Posterior cingulate gyrus (tissue), 11 donors: Measurements from ENCODE around the gene PCID2.

Experiments
- DNase-seq, 10 donors: peaks; one replicate each; pipeline versions ENCODE4 v3.0.0 to v3.0.0-alpha.2; 2020 to 2021; ENCODE audit warnings: mixed read lengths in 3 of 10
- intact Hi-C: fragments of 100-400 bp; cut with DNase I; formaldehyde crosslinking; loops from one replicate; pipeline ENCODE4 v1.15.1; 2023

Gene PCID2

DNA sequence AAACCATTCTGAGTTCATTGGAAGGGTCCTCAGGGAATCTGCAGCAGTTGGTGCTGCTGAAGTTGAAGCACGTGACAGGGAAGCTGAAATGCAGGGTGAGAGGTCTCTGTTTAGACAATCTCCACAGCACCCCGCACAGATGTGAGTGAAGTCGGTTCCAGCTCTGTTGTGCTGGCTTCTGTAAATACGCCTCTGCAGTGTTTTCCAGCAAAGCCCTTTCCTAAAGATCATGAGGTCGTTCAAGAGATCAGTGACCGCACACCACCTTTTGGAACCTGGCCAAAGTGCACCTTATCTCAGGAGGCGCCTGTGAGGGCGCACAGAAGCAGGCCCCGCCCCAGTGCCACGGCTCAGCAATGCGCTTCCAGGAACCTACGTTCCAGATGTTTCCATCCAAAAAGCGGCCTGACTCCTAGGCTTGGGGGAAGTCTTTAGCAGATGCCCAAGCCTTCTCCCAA, 11.7 kb upstream of the PCID2 start:
- no peak for DNase-seq
- intact Hi-C loops = no loop called here

GRCh38 chr13:113219256-113219940, 10.9 kb upstream of the PCID2 start:
- intact Hi-C loops = no loop called here
- no peak for DNase-seq

GRCh38 chr13:113218586-113218985, 10.1 kb upstream of the PCID2 start:
- intact Hi-C loops = no loop called here
- DNase-seq = no peak

GRCh38 chr13:113216254-113217048, 8.0 kb upstream of the PCID2 start:
- intact Hi-C loops = no loop called here
- DNase-seq = no peak

DNA sequence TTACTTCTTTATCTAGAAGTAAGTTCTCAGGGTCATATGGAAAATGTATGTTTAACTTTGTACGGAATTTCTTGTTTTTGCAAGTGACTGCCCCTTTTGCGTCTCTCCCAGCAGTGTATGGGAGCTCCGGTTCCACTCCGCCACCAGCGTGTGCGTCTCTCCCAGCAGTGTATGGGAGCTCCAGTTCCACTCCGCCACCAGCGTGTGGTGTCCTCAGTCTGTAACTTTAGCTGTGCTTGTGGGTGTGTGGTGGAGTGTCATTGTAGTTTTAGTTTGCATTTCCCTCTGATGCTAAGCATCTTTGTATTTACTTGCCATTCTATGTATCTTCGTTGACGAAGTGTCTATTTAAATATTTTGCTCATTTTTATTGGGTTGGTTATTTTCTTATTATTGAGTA, 3.3 kb upstream of the PCID2 start:
- DNase-seq = no peak
- intact Hi-C loops = loop anchor here (2.0 kb wide), 1 partner anchor 59 kb away; no protein-coding TSS in a partner anchor

- DNase-seq = no peak
- intact Hi-C loops = loop anchor here (2.0 kb wide), 1 partner anchor 58 kb away; no protein-coding TSS in a partner anchor
Observed at GRCh38 chr13:113210833-113211232, 2.4 kb upstream of the PCID2 start.

GRCh38 chr13:113209759-113210421, 1.4 kb upstream of the PCID2 start:
- intact Hi-C loops = loop anchor here (2.0 to 10.0 kb wide), 4 partner anchors 57 to 285 kb away; partner anchors contain the start of genes DCUN1D2 and LAMP1

GRCh38 chr13:113209336-113209758, 878 bp upstream of the PCID2 start, which contains the start of gene CUL4A:
Gene CUL4A, plus strand, starts transcription at chr13:113209613. Its CDS starts 15 bp downstream, at chr13:113209628.
- intact Hi-C loops = loop anchor here (2.0 to 10.0 kb wide), 3 partner anchors 87 to 285 kb away; partner anchors contain the start of genes DCUN1D2 and LAMP1
- peak; percentile 56 to 95 (median 74) for DNase-seq

More at GRCh38 chr13:113209759-113210421, 1.4 kb upstream of the PCID2 start:
- peak in 7 of 10 donors; percentile 32 to 92 (median 55) for DNase-seq

- intact Hi-C loops = loop anchor here (2.0 to 10.0 kb wide), 3 partner anchors 89 to 287 kb away; partner anchors contain the start of genes DCUN1D2 and LAMP1
Observed at GRCh38 chr13:113207890-113208420, 514 bp downstream of the PCID2 start.

DNA sequence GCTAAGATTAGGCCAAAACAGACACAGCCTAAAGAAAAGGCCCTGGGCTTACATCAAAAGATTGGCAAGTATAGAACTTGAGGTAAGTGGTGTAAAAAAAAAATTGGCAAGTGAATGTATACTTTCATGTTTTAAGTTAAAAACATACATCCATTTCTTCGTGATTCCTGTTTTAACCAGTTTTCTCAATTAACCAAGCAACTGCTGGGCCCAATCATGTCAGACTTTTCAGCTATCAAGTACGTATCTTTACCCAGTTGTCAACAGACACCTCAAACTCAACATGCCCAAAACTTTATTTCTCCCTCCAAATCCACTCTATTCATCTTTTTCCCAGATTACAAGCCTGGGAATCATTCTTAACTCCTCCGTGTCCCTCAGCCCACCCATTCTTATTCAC, 1.0 kb downstream of the PCID2 start:
- intact Hi-C loops = loop anchor here (5.0 to 10.0 kb wide), 2 partner anchors 165 to 287 kb away; partner anchors contain the start of gene DCUN1D2
- no peak for DNase-seq

More at GRCh38 chr13:113207890-113208420, 514 bp downstream of the PCID2 start:
- peak in 2 of 10 donors; percentile 74 to 87 for DNase-seq

GRCh38 chr13:113205428-113205931, 3.0 kb downstream of the PCID2 start:
- no peak for DNase-seq
- intact Hi-C loops = loop anchor here (5.0 to 10.0 kb wide), 2 partner anchors 163 to 289 kb away; partner anchors contain the start of gene DCUN1D2

DNA sequence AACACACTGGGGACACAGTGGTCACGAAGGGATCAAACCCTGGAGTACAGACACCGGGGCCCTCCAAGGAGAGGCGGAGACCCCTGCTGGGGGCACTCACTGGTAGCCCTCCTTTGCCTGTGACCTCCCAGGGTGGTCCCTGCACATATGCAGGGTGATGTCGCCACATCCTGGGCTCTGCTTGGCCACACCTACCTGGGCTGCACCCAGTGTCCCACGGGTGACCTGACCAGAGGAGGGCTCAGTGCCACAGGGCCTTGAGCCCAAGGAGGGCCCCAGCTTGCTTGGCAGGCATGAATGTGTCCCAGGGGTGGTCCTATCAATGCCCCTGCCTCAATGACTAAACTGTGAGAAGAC, 4.1 kb downstream of the PCID2 start:
- intact Hi-C loops = loop anchor here (10.0 kb wide), 1 partner anchor 290 kb away; the partner anchor contains the start of gene DCUN1D2
- no peak for DNase-seq

DNA sequence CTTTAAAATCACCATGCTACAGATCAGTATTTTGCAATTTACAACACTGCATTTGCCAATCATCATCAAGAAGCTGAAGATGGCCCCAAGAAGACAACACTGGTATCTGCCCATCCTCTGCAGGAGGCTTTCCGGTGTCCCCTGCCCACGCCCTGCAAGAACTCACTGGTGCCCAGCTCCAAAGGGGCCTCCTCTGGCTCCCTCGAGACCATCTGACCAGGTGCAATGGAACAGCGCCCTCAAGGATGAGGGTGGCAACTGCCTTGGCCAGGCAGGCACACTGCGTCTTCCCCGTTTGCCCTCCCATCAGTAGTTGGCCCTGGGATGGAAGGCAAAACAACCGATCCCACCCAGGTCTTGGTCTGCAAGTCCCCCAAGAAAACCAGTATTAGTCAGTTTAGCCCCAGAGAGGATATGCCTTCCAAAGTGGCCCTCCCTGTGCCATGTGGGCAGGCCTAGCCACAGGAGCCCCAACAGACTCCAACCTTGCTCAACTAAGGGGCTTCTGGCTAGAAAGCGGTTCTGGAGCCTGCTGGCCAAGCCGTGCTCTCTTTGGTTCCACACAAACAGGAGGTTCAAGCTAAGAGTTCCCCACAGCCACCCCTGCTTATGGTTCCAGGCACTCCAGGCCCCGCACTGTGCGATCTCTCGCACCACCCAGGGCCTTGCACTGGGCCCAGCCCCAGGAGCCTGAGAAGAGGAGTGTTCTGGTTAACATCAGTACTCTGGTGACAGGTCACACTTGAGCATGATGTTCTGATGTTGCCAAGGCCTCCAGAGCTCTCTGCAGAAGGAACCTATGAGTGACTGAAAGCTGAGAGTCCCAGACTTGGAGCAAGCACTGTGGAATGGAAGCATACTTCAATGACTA, 4.7 kb downstream of the PCID2 start:
- intact Hi-C loops = loop anchor here (10.0 kb wide), 1 partner anchor 291 kb away; the partner anchor contains the start of gene DCUN1D2

DNA sequence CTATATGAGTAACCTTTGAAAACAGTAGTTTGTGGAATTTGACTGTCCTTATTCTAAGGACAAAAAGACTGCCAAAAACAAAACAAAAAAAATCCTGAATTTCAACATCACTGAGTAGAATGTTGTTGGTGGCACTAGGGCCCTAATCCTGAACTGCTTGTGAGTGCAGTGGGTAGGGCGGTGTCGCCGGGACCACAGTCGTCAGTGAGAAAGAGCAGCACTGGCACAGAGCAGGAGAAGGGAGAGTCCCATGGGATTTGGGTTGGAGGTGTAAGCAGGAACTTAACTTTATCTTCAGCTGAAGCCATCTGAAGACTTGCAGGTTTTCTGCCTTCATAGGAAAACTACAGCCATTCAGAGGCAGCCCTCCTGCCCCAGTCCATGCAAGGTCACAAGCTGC, 5.6 kb downstream of the PCID2 start:
- DNase-seq = no peak
- intact Hi-C loops = loop anchor here (10.0 kb wide), 1 partner anchor 292 kb away; the partner anchor contains the start of gene DCUN1D2

More for the DNA sequence above, 4.7 kb downstream of the PCID2 start:
- no peak for DNase-seq

DNA sequence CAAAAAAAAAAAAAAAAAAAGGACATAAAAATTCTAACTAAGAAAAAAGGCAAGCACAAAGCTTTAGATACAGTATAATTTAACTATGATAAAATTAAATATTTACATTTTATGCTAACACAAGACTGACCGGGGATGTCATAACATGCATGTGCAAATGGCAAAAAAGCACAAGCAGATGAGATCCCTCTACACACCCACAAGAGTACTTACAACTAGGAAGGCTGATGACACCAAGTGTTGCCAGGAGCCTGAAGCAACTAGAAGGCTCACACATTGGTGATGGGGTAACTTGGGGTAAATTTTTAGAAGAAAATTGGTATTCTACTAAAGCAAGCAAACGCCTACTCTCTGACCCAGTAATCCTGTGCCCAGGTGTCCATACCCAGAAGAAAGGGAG, 6.7 kb downstream of the PCID2 start:
- DNase-seq = no peak
- intact Hi-C loops = loop anchor here (10.0 kb wide), 1 partner anchor 293 kb away; the partner anchor contains the start of gene DCUN1D2

GRCh38 chr13:113196970-113197737, 11.3 kb downstream of the PCID2 start:
- no peak for DNase-seq
- intact Hi-C loops = no loop called here

DNA sequence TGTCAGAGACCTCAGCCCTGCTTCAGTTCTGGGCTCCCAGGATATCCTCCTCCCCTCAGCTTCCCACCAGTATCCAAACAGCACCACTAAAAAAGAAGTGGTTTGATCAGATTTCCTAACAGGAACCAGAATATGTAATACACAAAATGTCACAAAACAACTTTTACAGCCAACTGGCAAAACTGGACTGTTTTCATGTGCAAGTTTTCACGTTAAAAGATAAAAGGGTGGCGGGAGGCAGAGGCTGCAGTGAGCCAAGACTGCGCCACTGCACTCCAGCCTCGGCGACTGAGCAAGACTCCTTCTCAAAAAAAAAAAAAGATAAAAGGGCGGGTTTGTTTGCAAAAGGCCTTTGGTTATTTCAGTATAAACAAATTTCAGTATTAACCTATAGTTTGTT, 13.1 kb downstream of the PCID2 start:
- no peak for DNase-seq
- intact Hi-C loops = no loop called here

DNA sequence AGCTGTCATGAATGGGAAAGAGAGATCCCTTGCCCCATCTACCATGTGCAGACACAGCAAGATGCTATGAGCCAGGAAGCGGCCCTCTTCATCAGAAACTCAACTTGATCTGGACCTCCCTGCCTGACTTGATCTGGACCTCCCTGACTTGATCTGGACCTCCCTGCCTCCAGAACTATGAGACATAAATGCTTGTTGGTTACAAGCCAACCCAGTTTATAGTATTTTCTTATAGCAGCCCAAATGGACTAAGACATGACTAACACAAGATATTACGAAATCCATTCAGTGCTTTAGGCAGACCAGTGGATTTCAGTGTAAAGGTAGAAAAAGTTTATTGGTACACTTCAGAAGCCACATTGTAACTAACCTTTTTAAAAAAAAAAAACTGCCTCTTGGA, 15.6 kb downstream of the PCID2 start:
- intact Hi-C loops = no loop called here

More for the DNA sequence above, 15.6 kb downstream of the PCID2 start:
- no peak for DNase-seq
